ENCODE measurements around the gene TBC1D9B.

TBC1D9B gene

DNA sequence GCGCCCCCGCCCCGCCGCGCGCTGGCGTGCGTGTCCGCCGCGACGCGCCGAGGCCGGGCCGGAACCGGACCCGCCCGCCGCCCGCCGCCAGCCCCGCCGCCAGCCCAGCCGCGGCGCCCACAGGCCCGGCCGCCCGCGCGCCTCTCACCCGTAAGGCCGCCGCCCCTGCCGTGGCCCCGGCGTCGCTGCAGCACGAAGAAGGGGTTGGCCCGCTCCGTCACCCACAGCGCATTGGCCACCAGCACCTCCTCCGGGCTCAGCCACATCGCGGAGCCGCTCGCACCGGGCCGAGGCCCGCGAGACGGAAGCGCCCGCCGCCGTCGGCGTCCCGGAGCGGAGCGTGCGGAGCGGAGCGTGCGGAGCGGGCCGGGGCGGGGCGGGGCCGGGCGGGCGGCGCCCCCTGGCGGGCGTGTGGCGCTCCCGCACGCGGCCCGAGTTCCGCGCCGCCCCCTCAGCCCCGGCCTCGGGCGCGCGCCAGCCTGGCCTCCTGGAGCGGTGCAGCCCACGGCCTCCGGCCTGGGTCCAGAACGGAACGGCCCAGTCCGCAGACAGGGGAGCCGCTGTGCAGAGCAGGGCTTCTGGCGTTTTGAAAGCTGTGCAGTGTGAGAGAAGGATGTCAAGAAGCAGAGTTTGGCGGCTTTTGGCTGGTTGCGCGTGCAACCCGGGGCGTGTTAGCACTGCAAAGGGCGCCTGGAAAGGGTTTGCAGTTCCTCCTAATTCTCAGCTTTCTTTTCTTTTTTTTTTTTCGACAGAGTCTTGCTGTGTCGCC, at the start of gene TBC1D9B:
TBC1D9B (minus strand) TSS at position 342 of the 769 bp plus-strand sequence; CDS start at position 266, 76 bp downstream.
- TF ChIP-seq ZFX (IDR thresholded peaks at IDR 0.05) = peak; percentile 81; the same call in 1 of the 2 replicates
- TF ChIP-seq, protein P1, sequence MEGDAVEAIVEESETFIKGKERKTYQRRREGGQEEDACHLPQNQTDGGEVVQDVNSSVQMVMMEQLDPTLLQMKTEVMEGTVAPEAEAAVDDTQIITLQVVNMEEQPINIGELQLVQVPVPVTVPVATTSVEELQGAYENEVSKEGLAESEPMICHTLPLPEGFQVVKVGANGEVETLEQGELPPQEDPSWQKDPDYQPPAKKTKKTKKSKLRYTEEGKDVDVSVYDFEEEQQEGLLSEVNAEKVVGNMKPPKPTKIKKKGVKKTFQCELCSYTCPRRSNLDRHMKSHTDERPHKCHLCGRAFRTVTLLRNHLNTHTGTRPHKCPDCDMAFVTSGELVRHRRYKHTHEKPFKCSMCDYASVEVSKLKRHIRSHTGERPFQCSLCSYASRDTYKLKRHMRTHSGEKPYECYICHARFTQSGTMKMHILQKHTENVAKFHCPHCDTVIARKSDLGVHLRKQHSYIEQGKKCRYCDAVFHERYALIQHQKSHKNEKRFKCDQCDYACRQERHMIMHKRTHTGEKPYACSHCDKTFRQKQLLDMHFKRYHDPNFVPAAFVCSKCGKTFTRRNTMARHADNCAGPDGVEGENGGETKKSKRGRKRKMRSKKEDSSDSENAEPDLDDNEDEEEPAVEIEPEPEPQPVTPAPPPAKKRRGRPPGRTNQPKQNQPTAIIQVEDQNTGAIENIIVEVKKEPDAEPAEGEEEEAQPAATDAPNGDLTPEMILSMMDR (conservative IDR thresholded peaks at IDR 0.05) = peak; percentile 99
- H3K27ac ChIP-seq = peak within 1 kb of the TSS; percentile 80

DNA sequence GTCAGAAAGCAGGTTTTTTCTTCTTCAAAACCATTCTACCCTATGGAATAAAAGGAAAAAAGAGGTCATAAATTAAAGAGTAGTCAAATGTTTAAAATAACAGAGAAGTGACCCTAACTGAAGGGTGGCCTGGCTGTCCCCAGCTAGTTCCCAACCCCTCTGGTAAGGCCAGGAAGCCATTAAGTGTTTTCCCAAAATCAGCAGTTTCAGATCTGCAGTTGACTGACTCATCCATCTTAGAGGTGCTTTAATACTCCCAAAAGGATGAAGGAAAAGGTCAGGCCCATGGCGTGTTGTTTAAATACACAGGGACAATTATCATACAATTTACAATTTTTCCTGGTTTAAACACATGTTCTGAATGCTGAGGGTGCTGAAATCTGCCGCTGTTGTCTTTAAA, 47.9 kb upstream of the TBC1D9B start:
- TF ChIP-seq, protein P1 (conservative IDR thresholded peaks at IDR 0.05) = no peak
- TF ChIP-seq ZFX (IDR thresholded peaks at IDR 0.05) = no peak
- no peak overlapping the region for H3K27ac ChIP-seq

DNA sequence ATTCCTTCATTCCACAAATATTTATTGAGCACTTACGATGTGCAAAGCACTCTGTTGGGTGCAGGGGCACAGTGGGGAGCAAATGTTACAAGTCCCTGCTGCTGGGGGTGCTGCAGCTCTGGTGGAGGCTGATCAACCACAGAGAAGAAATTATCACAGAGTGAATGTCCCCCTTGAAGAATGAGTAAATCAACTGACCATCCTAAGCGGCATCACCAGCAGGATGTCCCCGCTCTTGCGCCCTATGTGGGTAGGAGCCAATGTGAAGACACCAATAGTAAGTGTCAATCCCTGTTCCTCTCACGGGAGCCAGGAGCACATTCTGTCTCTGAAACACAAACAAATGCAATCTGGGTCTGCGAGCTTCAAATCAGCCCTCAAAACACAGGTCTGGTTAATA, 47.4 kb upstream of the TBC1D9B start:
- TF ChIP-seq, protein P1 (conservative IDR thresholded peaks at IDR 0.05) = no peak
- no peak for TF ChIP-seq ZFX (IDR thresholded peaks at IDR 0.05)
- H3K27ac ChIP-seq = no peak overlapping the region

DNA sequence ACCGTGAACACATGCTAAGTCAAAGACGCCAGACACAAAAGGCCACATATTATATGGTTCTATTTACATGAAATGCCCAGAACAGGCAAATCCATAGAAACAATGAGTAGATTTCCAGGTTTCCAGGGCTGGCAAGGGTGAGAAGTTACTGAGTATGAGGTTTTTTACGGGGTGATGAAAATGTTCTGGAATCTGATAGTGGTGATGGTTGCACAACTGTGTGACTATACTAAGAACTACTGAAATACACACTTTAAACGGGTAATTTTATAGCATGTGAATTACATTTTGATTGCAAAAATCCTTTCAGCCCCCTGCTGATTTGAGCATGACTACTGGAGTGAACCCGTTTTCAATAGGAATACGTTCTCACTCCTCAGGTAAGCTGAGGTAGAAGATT, 46.7 kb upstream of the TBC1D9B start:
- no peak for TF ChIP-seq ZFX (IDR thresholded peaks at IDR 0.05)
- TF ChIP-seq, protein P1 (conservative IDR thresholded peaks at IDR 0.05) = no peak
- no peak overlapping the region for H3K27ac ChIP-seq

DNA sequence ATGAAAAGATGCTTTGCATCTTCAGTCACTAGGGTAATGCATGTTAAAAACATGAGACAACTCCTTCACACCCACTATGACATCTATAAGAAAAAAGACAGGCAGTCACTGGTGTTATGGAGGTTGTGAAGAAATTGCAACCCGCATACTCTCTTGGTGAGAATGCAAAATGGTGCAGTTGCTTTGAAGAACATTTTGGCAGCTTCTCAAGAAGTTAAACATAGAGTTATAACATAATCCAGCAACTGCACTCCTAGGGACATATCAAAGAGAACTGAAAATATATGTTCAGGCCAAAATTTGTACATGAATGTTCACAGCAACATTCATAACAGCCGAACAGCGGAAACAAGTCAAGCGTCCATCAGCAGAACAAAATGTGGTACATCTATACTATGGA, 46.3 kb upstream of the TBC1D9B start:
- TF ChIP-seq, protein P1 (conservative IDR thresholded peaks at IDR 0.05) = no peak
- TF ChIP-seq ZFX (IDR thresholded peaks at IDR 0.05) = no peak

DNA sequence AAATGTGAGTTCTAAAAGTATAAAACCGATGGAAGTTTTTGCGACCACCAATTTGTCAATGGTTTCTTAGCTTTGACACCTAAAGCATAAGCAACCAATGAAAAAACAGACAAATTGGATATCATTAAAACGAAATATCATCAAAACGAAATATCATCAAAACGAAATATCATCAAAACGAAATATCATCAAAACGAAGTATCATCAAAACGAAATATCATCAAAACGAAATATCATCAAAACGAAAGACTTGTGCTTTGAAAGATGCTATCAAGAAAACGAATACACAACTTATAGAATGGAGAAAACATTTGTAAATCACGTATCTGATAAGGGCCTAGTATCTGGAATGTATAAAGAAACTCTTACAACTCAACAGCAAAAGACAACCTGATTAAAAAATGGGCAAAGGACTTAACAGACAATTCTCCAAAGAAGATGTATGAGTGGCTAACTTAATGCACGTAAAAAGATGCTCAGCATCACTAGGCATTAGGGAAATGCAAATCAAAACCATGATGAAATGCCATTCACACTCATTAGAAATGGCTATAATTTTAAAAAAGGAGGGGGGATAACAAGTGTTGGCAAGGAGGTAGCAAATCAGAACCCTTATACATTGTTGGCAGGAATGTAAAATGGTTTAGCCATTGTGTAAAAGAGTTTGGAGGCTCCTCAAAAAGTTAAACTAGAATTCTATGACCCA, 29.4 kb upstream of the TBC1D9B start:
- no peak overlapping the region for H3K27ac ChIP-seq
- no peak for TF ChIP-seq ZFX (IDR thresholded peaks at IDR 0.05)
- TF ChIP-seq, protein P1 (conservative IDR thresholded peaks at IDR 0.05) = no peak

More for the DNA sequence above, 46.3 kb upstream of the TBC1D9B start:
- no peak overlapping the region for H3K27ac ChIP-seq

Data from C4-2B (cell line).